T-helper 1 cell treated with Interleukin-12 subunit alpha and Interleukin-12 subunit beta and Interleukin-4 antibody, amounts not matched to agents 30 μg/mL and 1 μg/mL, for 36 hours (primary cell): ENCODE measurements around the gene TMEM235.
A peak's percentile ranks its signal among the peaks of the same experiment; 100 is the strongest.

Experiments used
- H3K27ac Mint-ChIP-seq: one replicate; pipeline ENCODE4 v1.8.0; 2021; ENCODE audit warnings: mild to moderate bottlenecking, mixed read lengths
- H3K27me3 Mint-ChIP-seq: one replicate; pipeline ENCODE4 v1.8.0; 2021; ENCODE audit warnings: low read depth, mixed read lengths
- H3K36me3 Mint-ChIP-seq: one replicate; pipeline ENCODE4 v1.8.0; 2021; ENCODE audit warnings: low read depth, mixed read lengths
- H3K4me1 Mint-ChIP-seq: one replicate; pipeline ENCODE4 v1.8.0; 2021; ENCODE audit warnings: low read depth, mixed read lengths
- H3K4me3 Mint-ChIP-seq: one replicate; pipeline ENCODE4 v1.8.0; 2021; ENCODE audit warnings: mild to moderate bottlenecking, moderate library complexity, mixed read lengths
- H3K9me3 Mint-ChIP-seq: one replicate; pipeline ENCODE4 v1.8.0; 2021; ENCODE audit warnings: mixed read lengths

TMEM235 gene

GRCh38 chr17:78265121-78265520 lies 33.7 kb downstream of the TMEM235 start:
- H3K9me3 Mint-ChIP-seq = no peaks in the 10 kb centered on the region
- no peaks in the 10 kb centered on the region for H3K27me3 Mint-ChIP-seq

GRCh38 chr17:78266231-78266631 lies 34.8 kb downstream of the TMEM235 start:
- Mint-ChIP-seq H3K27me3 (no peaks in the 10 kb centered on the region), H3K9me3 (no peaks in the 10 kb centered on the region), H3K36me3 (peaks cover 5% of the 10 kb centered on the region), H3K4me3 (no peak overlapping the region), H3K27ac (peak overlapping the region; percentile 78), H3K4me1 (peaks cover 30% of the 10 kb centered on the region)

More at GRCh38 chr17:78265121-78265520, 33.7 kb downstream of the TMEM235 start:
- Mint-ChIP-seq H3K27ac (peak overlapping the region; percentile 3), H3K4me1 (peaks cover 28% of the 10 kb centered on the region), H3K36me3 (peaks cover 5% of the 10 kb centered on the region), H3K4me3 (no peak overlapping the region)

- peaks cover 31% of the 10 kb centered on the region for H3K4me1 Mint-ChIP-seq
- H3K9me3 Mint-ChIP-seq = no peaks in the 10 kb centered on the region
- H3K27me3 Mint-ChIP-seq = no peaks in the 10 kb centered on the region
- H3K4me3 Mint-ChIP-seq = no peak overlapping the region
- H3K36me3 Mint-ChIP-seq = peaks cover 2% of the 10 kb centered on the region
- peak overlapping the region; percentile 78 for H3K27ac Mint-ChIP-seq
Measured at GRCh38 chr17:78266771-78267170, 35.3 kb downstream of the TMEM235 start.

GRCh38 chr17:78267253-78268073 lies 36.0 kb downstream of the TMEM235 start:
- Mint-ChIP-seq H3K36me3 (no peaks in the 10 kb centered on the region), H3K4me3 (no peak overlapping the region), H3K9me3 (no peaks in the 10 kb centered on the region), H3K4me1 (peaks cover 34% of the 10 kb centered on the region), H3K27me3 (no peaks in the 10 kb centered on the region), H3K27ac (no peak overlapping the region)

- Mint-ChIP-seq H3K4me1 (peaks cover 35% of the 10 kb centered on the region), H3K27ac (no peak overlapping the region), H3K36me3 (no peaks in the 10 kb centered on the region), H3K9me3 (no peaks in the 10 kb centered on the region), H3K27me3 (no peaks in the 10 kb centered on the region), H3K4me3 (no peak overlapping the region)
Measured at GRCh38 chr17:78268191-78268874, 36.9 kb downstream of the TMEM235 start.

GRCh38 chr17:78268951-78269905 lies 37.8 kb downstream of the TMEM235 start:
- Mint-ChIP-seq H3K36me3 (peaks cover 3% of the 10 kb centered on the region), H3K9me3 (peaks cover 3% of the 10 kb centered on the region), H3K27me3 (no peaks in the 10 kb centered on the region), H3K4me1 (peaks cover 33% of the 10 kb centered on the region), H3K27ac (no peak overlapping the region), H3K4me3 (no peak overlapping the region)

GRCh38 chr17:78269955-78270381 lies 38.5 kb downstream of the TMEM235 start:
- no peak overlapping the region for H3K27ac Mint-ChIP-seq
- no peaks in the 10 kb centered on the region for H3K27me3 Mint-ChIP-seq
- H3K9me3 Mint-ChIP-seq = peaks cover 3% of the 10 kb centered on the region
- H3K4me1 Mint-ChIP-seq = peaks cover 29% of the 10 kb centered on the region
- peaks cover 3% of the 10 kb centered on the region for H3K36me3 Mint-ChIP-seq
- no peak overlapping the region for H3K4me3 Mint-ChIP-seq

GRCh38 chr17:78271419-78272170 lies 40.2 kb downstream of the TMEM235 start:
- Mint-ChIP-seq H3K9me3 (peaks cover 3% of the 10 kb centered on the region), H3K27me3 (no peaks in the 10 kb centered on the region), H3K4me1 (peaks cover 35% of the 10 kb centered on the region), H3K36me3 (peaks cover 11% of the 10 kb centered on the region), H3K4me3 (no peak overlapping the region), H3K27ac (peak overlapping the region; percentile 77)

- Mint-ChIP-seq H3K4me3 (no peak overlapping the region), H3K27me3 (no peaks in the 10 kb centered on the region), H3K9me3 (peaks cover 3% of the 10 kb centered on the region), H3K4me1 (peaks cover 38% of the 10 kb centered on the region), H3K27ac (peak overlapping the region; percentile 77), H3K36me3 (peaks cover 11% of the 10 kb centered on the region)
Measured at GRCh38 chr17:78272181-78272913, 40.9 kb downstream of the TMEM235 start.

GRCh38 chr17:78272914-78273258 lies 41.5 kb downstream of the TMEM235 start:
- Mint-ChIP-seq H3K27ac (peak overlapping the region; percentile 77), H3K27me3 (no peaks in the 10 kb centered on the region), H3K9me3 (peaks cover 3% of the 10 kb centered on the region), H3K4me1 (peaks cover 40% of the 10 kb centered on the region), H3K4me3 (no peak overlapping the region), H3K36me3 (peaks cover 11% of the 10 kb centered on the region)

GRCh38 chr17:78273813-78274212 lies 42.4 kb downstream of the TMEM235 start:
- Mint-ChIP-seq H3K9me3 (peaks cover 3% of the 10 kb centered on the region), H3K27me3 (no peaks in the 10 kb centered on the region), H3K4me1 (peaks cover 42% of the 10 kb centered on the region), H3K27ac (no peak overlapping the region), H3K36me3 (peaks cover 11% of the 10 kb centered on the region), H3K4me3 (no peak overlapping the region)

- H3K4me1 Mint-ChIP-seq = peaks cover 48% of the 10 kb centered on the region
- H3K9me3 Mint-ChIP-seq = peaks cover 3% of the 10 kb centered on the region
- H3K27ac Mint-ChIP-seq = peak overlapping the region; percentile 66
- peak overlapping the region; percentile 3 for H3K4me3 Mint-ChIP-seq
- peaks cover 12% of the 10 kb centered on the region for H3K36me3 Mint-ChIP-seq
- no peaks in the 10 kb centered on the region for H3K27me3 Mint-ChIP-seq
Measured at GRCh38 chr17:78275355-78275754, 43.9 kb downstream of the TMEM235 start.
